Gastrocnemius medialis (tissue), 4 donors: Measurements from ENCODE around the gene AHCTF1.

Source experiments
- POLR2A ChIP-seq, 2 donors: fragments of 450-650 bp; IDR thresholded peaks; one replicate each; pipeline ENCODE4 v1.6.1; 2017; ENCODE audit warnings: antibody characterized with exemption in 2 of 2, mild to moderate bottlenecking in 2 of 2, moderate library complexity in 2 of 2
- TF ChIP-seq, protein P1 (sequence below), 5 experiments: fragments of 450-650 bp in 3 of 5; fragments of 200-600 bp in 2 of 5; sonication (generic) in 2 of 5; IDR thresholded peaks in 4 of 5; conservative IDR thresholded peaks in 1 of 5; 1 replicate in 4 of 5; 2 replicates in 1 of 5; pipeline ENCODE4 v1.5.1; 2016 to 2019; ENCODE audit warnings: antibody characterized with exemption in 5 of 5, mild to moderate bottlenecking in 3 of 5, moderate library complexity in 3 of 5

DNA sequence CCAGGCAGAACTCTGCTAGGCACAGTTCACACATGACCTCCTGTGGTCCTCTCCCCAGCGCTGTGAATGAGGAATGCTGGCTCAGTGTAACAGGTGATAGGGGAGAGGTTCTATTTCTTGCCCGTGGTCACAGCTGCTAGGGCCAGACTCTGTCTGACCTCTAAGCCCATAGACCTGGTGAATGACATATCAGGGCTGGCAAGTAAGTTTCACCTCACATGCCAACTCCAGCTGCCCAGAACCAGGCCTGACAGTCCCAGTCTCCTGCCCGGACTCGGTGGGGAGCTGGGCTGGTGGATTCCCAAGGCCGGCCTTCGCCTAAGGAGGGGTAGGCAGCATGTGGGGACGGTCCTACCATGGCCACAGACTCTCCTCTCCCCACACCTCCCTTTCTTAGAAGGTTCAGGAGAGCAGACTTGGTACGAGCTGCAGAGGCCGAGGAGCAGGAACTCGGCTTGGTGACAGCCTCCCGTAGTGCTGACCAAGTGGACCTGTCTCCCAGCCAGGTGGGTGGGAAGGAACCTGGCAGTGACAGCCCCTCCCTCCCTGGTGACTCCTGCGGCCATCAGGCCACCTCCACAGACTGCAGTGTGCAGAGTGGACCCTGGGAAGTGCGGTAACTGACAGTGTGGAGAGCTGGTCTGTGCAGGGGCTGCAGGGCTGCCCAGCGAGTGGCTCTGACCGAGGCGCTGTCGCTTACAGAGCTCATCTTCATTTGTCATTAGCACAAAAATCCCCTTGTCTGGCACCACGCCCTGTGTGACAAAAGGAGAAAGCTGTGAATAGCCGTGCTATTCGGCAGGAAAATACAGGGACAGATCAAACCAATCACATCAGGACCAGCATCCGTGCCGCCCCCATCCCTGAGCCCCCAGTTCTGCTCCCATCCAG lies 132.9 kb downstream of the AHCTF1 start:
- peak in 1 of 2 donors; percentile 21 for TF ChIP-seq POLR2A (IDR thresholded peaks at IDR 0.05)
- TF ChIP-seq, protein P1, sequence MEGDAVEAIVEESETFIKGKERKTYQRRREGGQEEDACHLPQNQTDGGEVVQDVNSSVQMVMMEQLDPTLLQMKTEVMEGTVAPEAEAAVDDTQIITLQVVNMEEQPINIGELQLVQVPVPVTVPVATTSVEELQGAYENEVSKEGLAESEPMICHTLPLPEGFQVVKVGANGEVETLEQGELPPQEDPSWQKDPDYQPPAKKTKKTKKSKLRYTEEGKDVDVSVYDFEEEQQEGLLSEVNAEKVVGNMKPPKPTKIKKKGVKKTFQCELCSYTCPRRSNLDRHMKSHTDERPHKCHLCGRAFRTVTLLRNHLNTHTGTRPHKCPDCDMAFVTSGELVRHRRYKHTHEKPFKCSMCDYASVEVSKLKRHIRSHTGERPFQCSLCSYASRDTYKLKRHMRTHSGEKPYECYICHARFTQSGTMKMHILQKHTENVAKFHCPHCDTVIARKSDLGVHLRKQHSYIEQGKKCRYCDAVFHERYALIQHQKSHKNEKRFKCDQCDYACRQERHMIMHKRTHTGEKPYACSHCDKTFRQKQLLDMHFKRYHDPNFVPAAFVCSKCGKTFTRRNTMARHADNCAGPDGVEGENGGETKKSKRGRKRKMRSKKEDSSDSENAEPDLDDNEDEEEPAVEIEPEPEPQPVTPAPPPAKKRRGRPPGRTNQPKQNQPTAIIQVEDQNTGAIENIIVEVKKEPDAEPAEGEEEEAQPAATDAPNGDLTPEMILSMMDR (IDR thresholded peaks at IDR 0.05 in 4 of 5, conservative IDR thresholded peaks at IDR 0.05 in 1 of 5), result no peak
